Upper lobe of left lung (tissue), 4 donors: Measurements from ENCODE around the gene SNX24.

Experiments
- POLR2A ChIP-seq, 4 donors: fragments of 450-650 bp; IDR thresholded peaks; one replicate each; pipeline ENCODE4 v1.5.1; 2016 to 2017; ENCODE audit warnings: antibody characterized with exemption in 4 of 4, mild to moderate bottlenecking in 2 of 4
- TF ChIP-seq, protein P1 (sequence below), 6 experiments: fragments of 450-650 bp in 4 of 6; fragments of 200-600 bp in 2 of 6; sonication (generic) in 2 of 6; IDR thresholded peaks; one replicate each; pipeline ENCODE4 v1.5.1; 2016 to 2019; ENCODE audit warnings: antibody characterized with exemption in 6 of 6

DNA sequence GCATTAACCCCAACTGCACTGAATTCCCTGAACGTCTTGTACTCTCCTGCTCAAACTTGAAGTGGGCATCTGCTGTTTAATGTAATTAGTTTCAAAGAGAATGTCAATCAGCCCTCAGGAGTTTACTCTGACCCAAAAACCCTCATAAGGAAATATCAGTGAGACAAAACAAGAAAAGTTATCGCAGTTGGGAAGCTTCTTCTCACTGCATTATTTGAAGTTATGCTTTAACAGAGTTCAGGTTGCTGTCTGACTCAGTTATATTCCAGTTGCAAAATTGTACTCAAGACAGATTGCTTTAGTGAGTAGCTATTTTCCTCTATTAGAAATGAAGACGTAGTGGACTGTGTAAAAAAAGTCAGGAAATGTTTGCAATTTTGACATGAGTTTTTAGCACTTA lies 139.0 kb downstream of the SNX24 start:
- TF ChIP-seq, protein P1, sequence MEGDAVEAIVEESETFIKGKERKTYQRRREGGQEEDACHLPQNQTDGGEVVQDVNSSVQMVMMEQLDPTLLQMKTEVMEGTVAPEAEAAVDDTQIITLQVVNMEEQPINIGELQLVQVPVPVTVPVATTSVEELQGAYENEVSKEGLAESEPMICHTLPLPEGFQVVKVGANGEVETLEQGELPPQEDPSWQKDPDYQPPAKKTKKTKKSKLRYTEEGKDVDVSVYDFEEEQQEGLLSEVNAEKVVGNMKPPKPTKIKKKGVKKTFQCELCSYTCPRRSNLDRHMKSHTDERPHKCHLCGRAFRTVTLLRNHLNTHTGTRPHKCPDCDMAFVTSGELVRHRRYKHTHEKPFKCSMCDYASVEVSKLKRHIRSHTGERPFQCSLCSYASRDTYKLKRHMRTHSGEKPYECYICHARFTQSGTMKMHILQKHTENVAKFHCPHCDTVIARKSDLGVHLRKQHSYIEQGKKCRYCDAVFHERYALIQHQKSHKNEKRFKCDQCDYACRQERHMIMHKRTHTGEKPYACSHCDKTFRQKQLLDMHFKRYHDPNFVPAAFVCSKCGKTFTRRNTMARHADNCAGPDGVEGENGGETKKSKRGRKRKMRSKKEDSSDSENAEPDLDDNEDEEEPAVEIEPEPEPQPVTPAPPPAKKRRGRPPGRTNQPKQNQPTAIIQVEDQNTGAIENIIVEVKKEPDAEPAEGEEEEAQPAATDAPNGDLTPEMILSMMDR (IDR thresholded peaks at IDR 0.05), result no peak
- no peak for TF ChIP-seq POLR2A (IDR thresholded peaks at IDR 0.05)
